Activated naive CD8-positive, alpha-beta T cell treated with anti-CD3 and anti-CD28 coated beads, Interleukin-2, amount 10 ng/mL, durations not matched to agents 7 days and 5 days (primary cell): ENCODE results near the gene ZNF879. TPM values are rescaled to one million over a fixed set of nuclear protein-coding genes. Genes with fewer than 3 reads are reported as not detected.
A peak's percentile ranks its signal among the peaks of the same experiment; 100 is the strongest.

ENCODE experiments used
- ATAC-seq: fragments of 150-1000 bp; cut with Tn5 transposase; one replicate; pipeline ENCODE4 v1.10.0; 2021; ENCODE audit warnings: low read depth, moderate library complexity
- POLR2A ChIA-PET: fragments of 350-600 bp; sonication (Branson Sonifier 250); formaldehyde crosslinking; loops from one replicate; lab custom pipeline; 2021; ENCODE audit warnings: antibody characterized with exemption; lab: Charles Lee
- DNase-seq: peaks from one replicate; pipeline ENCODE4 v3.0.0; 2021
- H3K27ac Mint-ChIP-seq: one replicate; pipeline ENCODE4 v1.8.0; 2022; ENCODE audit warnings: mild to moderate bottlenecking, mixed read lengths
- H3K27me3 Mint-ChIP-seq: one replicate; pipeline ENCODE4 v1.8.0; 2022; ENCODE audit warnings: mild to moderate bottlenecking, moderate library complexity, mixed read lengths
- H3K36me3 Mint-ChIP-seq: one replicate; pipeline ENCODE4 v1.8.0; 2021; ENCODE audit warnings: mild to moderate bottlenecking, mixed read lengths
- H3K4me1 Mint-ChIP-seq: one replicate; pipeline ENCODE4 v1.8.0; 2021; ENCODE audit warnings: mixed read lengths
- H3K4me3 Mint-ChIP-seq: one replicate; pipeline ENCODE4 v1.8.0; 2022; ENCODE audit warnings: mild to moderate bottlenecking, moderate library complexity, mixed read lengths
- H3K9me3 Mint-ChIP-seq: one replicate; pipeline ENCODE4 v1.8.0; 2021; ENCODE audit warnings: mixed read lengths
- total RNA-seq, 2 experiments: library from RNA; stranded (reverse); gene quantifications; one replicate each; pipeline ENCODE4 v1.2.3, GENCODE V29; 2021

Gene ZNF879
- total RNA-seq, 2 experiments from 2014 or later = 7.5 to 8.1 TPM

- H3K36me3 Mint-ChIP-seq = peaks cover 4% of the 10 kb centered on the region
- DNase-seq (no peak), ATAC-seq (no peak)
- peaks cover 11% of the 10 kb centered on the region for H3K9me3 Mint-ChIP-seq
- H3K4me1 Mint-ChIP-seq = peaks cover 4% of the 10 kb centered on the region
- H3K4me3 Mint-ChIP-seq = no peak overlapping the region
- POLR2A ChIA-PET = no interaction called here
- H3K27me3 Mint-ChIP-seq = peaks cover 32% of the 10 kb centered on the region
- H3K27ac Mint-ChIP-seq = no peak overlapping the region
These were observed 30.3 kb upstream of the ZNF879 start for GRCh38 chr5:178993236-178993765.

GRCh38 chr5:178993955-178994579 is 29.5 kb upstream of the ZNF879 start:
- DNase-seq (no peak), ATAC-seq (no peak)
- POLR2A ChIA-PET = no interaction called here
- Mint-ChIP-seq H3K36me3 (peaks cover 4% of the 10 kb centered on the region), H3K27ac (no peak overlapping the region), H3K9me3 (peaks cover 13% of the 10 kb centered on the region), H3K27me3 (peaks cover 32% of the 10 kb centered on the region), H3K4me1 (peaks cover 4% of the 10 kb centered on the region), H3K4me3 (no peak overlapping the region)

- H3K9me3 Mint-ChIP-seq = peaks cover 10% of the 10 kb centered on the region
These were observed 28.8 kb upstream of the ZNF879 start, which contains the start of gene GRM6 for GRCh38 chr5:178994580-178995340. Gene GRM6, minus strand, starts transcription at chr5:178995320. Its CDS starts 376 bp downstream, at chr5:178994944.

GRCh38 chr5:178995341-178995690 is 28.3 kb upstream of the ZNF879 start:
- peak overlapping the region; percentile 34 for H3K27ac Mint-ChIP-seq
- ATAC-seq = no peak
- peaks cover 32% of the 10 kb centered on the region for H3K27me3 Mint-ChIP-seq
- H3K36me3 Mint-ChIP-seq = peaks cover 4% of the 10 kb centered on the region
- DNase-seq = no peak
- H3K9me3 Mint-ChIP-seq = peaks cover 9% of the 10 kb centered on the region
- peaks cover 4% of the 10 kb centered on the region for H3K4me1 Mint-ChIP-seq
- H3K4me3 Mint-ChIP-seq = peak overlapping the region; percentile 4
- POLR2A ChIA-PET = no interaction called here

More at GRCh38 chr5:178994580-178995340, 28.8 kb upstream of the ZNF879 start, which contains the start of gene GRM6:
- DNase-seq (peak; percentile 31), ATAC-seq (no peak)
- H3K4me3 Mint-ChIP-seq = peak within 1 kb of the TSS; percentile 4
- POLR2A ChIA-PET = no interaction called here
- peaks cover 4% of the 10 kb centered on the region for H3K36me3 Mint-ChIP-seq
- peaks cover 4% of the 10 kb centered on the region for H3K4me1 Mint-ChIP-seq
- peaks cover 32% of the 10 kb centered on the region for H3K27me3 Mint-ChIP-seq
- peak within 1 kb of the TSS; percentile 34 for H3K27ac Mint-ChIP-seq

GRCh38 chr5:178996156-178996555 is 27.4 kb upstream of the ZNF879 start:
- Mint-ChIP-seq H3K4me1 (peaks cover 4% of the 10 kb centered on the region), H3K27ac (no peak overlapping the region), H3K4me3 (no peak overlapping the region), H3K27me3 (peaks cover 32% of the 10 kb centered on the region), H3K36me3 (peaks cover 4% of the 10 kb centered on the region), H3K9me3 (peaks cover 11% of the 10 kb centered on the region)
- no peak for ATAC-seq
- no peak for DNase-seq
- POLR2A ChIA-PET = no interaction called here

GRCh38 chr5:178997191-178997590 is 26.4 kb upstream of the ZNF879 start:
- Mint-ChIP-seq H3K27ac (peak overlapping the region; percentile 4), H3K4me3 (no peak overlapping the region), H3K9me3 (peaks cover 13% of the 10 kb centered on the region), H3K27me3 (peaks cover 32% of the 10 kb centered on the region), H3K36me3 (peaks cover 4% of the 10 kb centered on the region), H3K4me1 (peaks cover 4% of the 10 kb centered on the region)
- POLR2A ChIA-PET = no interaction called here
- ATAC-seq (no peak), DNase-seq (no peak)

- no peak overlapping the region for H3K27ac Mint-ChIP-seq
- POLR2A ChIA-PET = no interaction called here
- ATAC-seq (no peak), DNase-seq (no peak)
- peaks cover 4% of the 10 kb centered on the region for H3K4me1 Mint-ChIP-seq
- H3K9me3 Mint-ChIP-seq = peaks cover 16% of the 10 kb centered on the region
- peaks cover 4% of the 10 kb centered on the region for H3K36me3 Mint-ChIP-seq
- H3K27me3 Mint-ChIP-seq = peaks cover 21% of the 10 kb centered on the region
- no peak overlapping the region for H3K4me3 Mint-ChIP-seq
These were observed 25.2 kb upstream of the ZNF879 start for GRCh38 chr5:178998441-178998840.

GRCh38 chr5:179006564-179006963 is 17.0 kb upstream of the ZNF879 start:
- H3K27me3 Mint-ChIP-seq = no peaks in the 10 kb centered on the region
- H3K27ac Mint-ChIP-seq = no peak overlapping the region
- peaks cover 25% of the 10 kb centered on the region for H3K9me3 Mint-ChIP-seq
- ATAC-seq = no peak
- DNase-seq = no peak
- POLR2A ChIA-PET = no interaction called here
- H3K4me1 Mint-ChIP-seq = no peaks in the 10 kb centered on the region
- no peak overlapping the region for H3K4me3 Mint-ChIP-seq
- H3K36me3 Mint-ChIP-seq = no peaks in the 10 kb centered on the region

- no peak for ATAC-seq
- Mint-ChIP-seq H3K27me3 (no peaks in the 10 kb centered on the region), H3K4me1 (no peaks in the 10 kb centered on the region), H3K27ac (no peak overlapping the region), H3K36me3 (no peaks in the 10 kb centered on the region), H3K9me3 (peaks cover 21% of the 10 kb centered on the region), H3K4me3 (no peak overlapping the region)
- POLR2A ChIA-PET = no interaction called here
- DNase-seq = no peak
These were observed 14.9 kb upstream of the ZNF879 start for GRCh38 chr5:179008667-179009066.

GRCh38 chr5:179033004-179033580 is 9.5 kb downstream of the ZNF879 start:
- no peak overlapping the region for H3K4me3 Mint-ChIP-seq
- no peaks in the 10 kb centered on the region for H3K4me1 Mint-ChIP-seq
- H3K9me3 Mint-ChIP-seq = peaks cover 44% of the 10 kb centered on the region
- no peak overlapping the region for H3K27ac Mint-ChIP-seq
- DNase-seq (no peak), ATAC-seq (no peak)
- H3K36me3 Mint-ChIP-seq = peaks cover 51% of the 10 kb centered on the region
- POLR2A ChIA-PET = interaction anchor here (0.7 kb wide), 1 partner anchor 30 kb away, joined by 3 read pairs; no protein-coding TSS in a partner anchor
- H3K27me3 Mint-ChIP-seq = no peaks in the 10 kb centered on the region

- POLR2A ChIA-PET = no interaction called here
- no peak for DNase-seq
- Mint-ChIP-seq H3K4me3 (no peak overlapping the region), H3K27ac (no peak overlapping the region), H3K36me3 (peaks cover 2% of the 10 kb centered on the region), H3K27me3 (no peaks in the 10 kb centered on the region), H3K9me3 (peaks cover 26% of the 10 kb centered on the region), H3K4me1 (no peaks in the 10 kb centered on the region)
- ATAC-seq = no peak
These were observed 21.2 kb downstream of the ZNF879 start for GRCh38 chr5:179044765-179045164.

- Mint-ChIP-seq H3K27me3 (no peaks in the 10 kb centered on the region), H3K4me1 (no peaks in the 10 kb centered on the region), H3K4me3 (no peak overlapping the region), H3K9me3 (peaks cover 20% of the 10 kb centered on the region), H3K27ac (no peak overlapping the region), H3K36me3 (peaks cover 2% of the 10 kb centered on the region)
- DNase-seq (no peak), ATAC-seq (no peak)
- POLR2A ChIA-PET = no interaction called here
These were observed 28.2 kb downstream of the ZNF879 start for GRCh38 chr5:179051784-179052183.

- Mint-ChIP-seq H3K27me3 (no peaks in the 10 kb centered on the region), H3K36me3 (peaks cover 2% of the 10 kb centered on the region), H3K9me3 (peaks cover 18% of the 10 kb centered on the region), H3K4me1 (no peaks in the 10 kb centered on the region), H3K4me3 (no peak overlapping the region), H3K27ac (no peak overlapping the region)
- POLR2A ChIA-PET = no interaction called here
- no peak for DNase-seq
- ATAC-seq = no peak
These were observed 30.6 kb downstream of the ZNF879 start for GRCh38 chr5:179054036-179054785.
